BLaER1 (cell line): Measurements from ENCODE around the gene CD180.

Source experiments
- H3K27ac ChIP-seq: shearing (Covaris generic); formaldehyde crosslinking; 2 replicates; pipeline ENCODE4 v1.8.1; 2022
- H3K27me3 ChIP-seq: shearing (Covaris generic); formaldehyde crosslinking; 2 replicates; pipeline ENCODE4 v1.8.1; 2022
- H3K36me3 ChIP-seq: shearing (Covaris generic); formaldehyde crosslinking; 2 replicates; pipeline ENCODE4 v1.8.1; 2022
- H3K4me1 ChIP-seq: shearing (Covaris generic); formaldehyde crosslinking; 2 replicates; pipeline ENCODE4 v1.8.1; 2022
- H3K4me2 ChIP-seq: shearing (Covaris generic); formaldehyde crosslinking; 2 replicates; pipeline ENCODE4 v1.8.1; 2022
- H3K4me3 ChIP-seq: shearing (Covaris generic); formaldehyde crosslinking; 2 replicates; pipeline ENCODE4 v1.8.1; 2022
- H3K9ac ChIP-seq: shearing (Covaris generic); formaldehyde crosslinking; 2 replicates; pipeline ENCODE4 v1.8.1; 2022
- H3K9me3 ChIP-seq: shearing (Covaris generic); formaldehyde crosslinking; 2 replicates; pipeline ENCODE4 v1.8.1; 2022
- H4K20me1 ChIP-seq: shearing (Covaris generic); formaldehyde crosslinking; 2 replicates; pipeline ENCODE4 v1.8.1; 2022
- Cebpa-rat ChIP-seq: shearing (Covaris generic); IDR thresholded peaks from 2 replicates; pipeline ENCODE4 v1.8.1; 2022

CD180 gene

DNA sequence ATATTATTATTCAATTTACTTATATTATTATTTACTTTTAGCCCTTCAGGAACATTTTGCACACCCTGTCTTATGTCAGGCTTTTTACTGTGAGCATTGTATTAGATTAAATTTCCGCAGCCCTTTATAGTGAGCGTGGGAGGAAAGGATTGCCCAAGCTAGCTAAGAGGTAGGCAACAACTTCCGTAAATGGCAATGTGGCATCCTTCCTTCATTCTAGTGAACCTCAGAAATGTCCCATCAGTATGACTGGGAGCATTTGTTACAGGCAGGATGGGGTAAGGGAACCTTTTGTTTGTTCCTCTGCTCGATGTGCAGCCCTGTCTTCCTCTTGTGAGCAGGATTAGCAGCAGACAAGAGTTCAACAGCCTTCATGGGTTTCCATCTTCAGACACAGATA is 6.2 kb upstream of the CD180 start:
- peak overlapping the region; percentile 66; the same call in 1 of the 2 replicates for H3K4me2 ChIP-seq
- no peak overlapping the region for H3K4me3 ChIP-seq
- no peaks in the 10 kb centered on the region for H3K9me3 ChIP-seq
- no peaks in the 10 kb centered on the region for H3K27me3 ChIP-seq
- H3K27ac ChIP-seq: 0 out of 2 replicates have a peak overlapping the region, but pooled peaks have one; percentile 1
- H3K4me1 ChIP-seq: peaks cover 84% of the 10 kb centered on the region
- H3K9ac ChIP-seq: no peak overlapping the region
- TF ChIP-seq Cebpa-rat: no peak
- H3K36me3 ChIP-seq: no peaks in the 10 kb centered on the region
- H4K20me1 ChIP-seq: no peaks in the 10 kb centered on the region

GRCh38 chr5:67201897-67202549 is 5.4 kb upstream of the CD180 start:
- no peaks in the 10 kb centered on the region for H3K27me3 ChIP-seq
- no peak overlapping the region for H3K4me2 ChIP-seq
- peaks cover 84% of the 10 kb centered on the region for H3K4me1 ChIP-seq
- H4K20me1 ChIP-seq: no peaks in the 10 kb centered on the region
- no peak overlapping the region for H3K9ac ChIP-seq
- no peak overlapping the region for H3K4me3 ChIP-seq
- TF ChIP-seq Cebpa-rat: no peak
- no peak overlapping the region for H3K27ac ChIP-seq
- no peaks in the 10 kb centered on the region for H3K36me3 ChIP-seq
- H3K9me3 ChIP-seq: no peaks in the 10 kb centered on the region

GRCh38 chr5:67200809-67201562 is 4.4 kb upstream of the CD180 start:
- Histone ChIP-seq H3K36me3 (no peaks in the 10 kb centered on the region), H3K9me3 (no peaks in the 10 kb centered on the region), H3K9ac (no peak overlapping the region), H3K27me3 (no peaks in the 10 kb centered on the region), H3K4me3 (no peak overlapping the region), H4K20me1 (no peaks in the 10 kb centered on the region), H3K27ac (no peak overlapping the region), H3K4me2 (0 out of 2 replicates have a peak overlapping the region, but pooled peaks have one; percentile 65), H3K4me1 (peaks cover 84% of the 10 kb centered on the region)
- TF ChIP-seq Cebpa-rat: no peak

DNA sequence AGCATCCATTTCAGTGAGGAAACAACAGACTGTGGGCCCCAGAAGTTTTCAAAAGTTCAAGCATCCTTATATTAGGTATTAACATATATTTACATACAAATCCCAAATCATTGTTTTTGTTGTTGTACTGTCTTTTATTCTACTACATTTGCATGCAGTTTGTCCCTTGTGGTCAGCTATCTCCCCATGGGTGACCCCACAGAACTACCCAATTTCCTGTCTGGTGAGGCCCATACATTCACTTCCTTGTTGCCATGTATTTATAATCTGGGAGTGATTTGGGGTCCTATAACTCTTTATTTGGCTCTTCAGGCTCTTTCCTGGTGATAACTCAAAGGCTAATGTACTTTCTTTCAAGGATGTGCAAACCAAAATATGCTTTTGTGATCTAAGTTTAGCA is 3.3 kb upstream of the CD180 start:
- Histone ChIP-seq H3K4me1 (peaks cover 84% of the 10 kb centered on the region), H3K4me2 (peak overlapping the region; percentile 65), H3K27ac (peak overlapping the region; percentile 41; the same call in 1 of the 2 replicates), H4K20me1 (no peaks in the 10 kb centered on the region), H3K27me3 (no peaks in the 10 kb centered on the region), H3K36me3 (no peaks in the 10 kb centered on the region), H3K4me3 (no peak overlapping the region), H3K9me3 (no peaks in the 10 kb centered on the region), H3K9ac (no peak overlapping the region)
- TF ChIP-seq Cebpa-rat: no peak

DNA sequence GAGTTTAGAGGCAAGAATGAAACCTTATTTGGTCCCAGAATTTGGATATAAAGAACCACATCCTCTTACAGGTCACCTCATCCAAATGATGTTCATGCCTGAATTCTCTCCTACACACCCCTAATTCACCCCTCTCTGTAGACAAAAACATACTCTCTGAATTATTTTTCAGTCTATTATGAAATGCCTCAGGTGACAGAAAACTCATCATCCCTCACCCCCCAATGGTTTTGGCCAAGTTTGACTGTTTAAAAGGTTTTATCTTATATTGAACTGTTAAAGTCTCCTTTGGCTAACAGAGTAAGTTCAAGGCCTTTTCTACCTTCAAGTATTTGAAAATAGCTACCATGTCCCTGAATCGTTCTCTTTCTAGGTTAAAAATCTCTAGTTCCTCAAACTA is 2.3 kb upstream of the CD180 start:
- Histone ChIP-seq H3K9me3 (no peaks in the 10 kb centered on the region), H3K36me3 (no peaks in the 10 kb centered on the region), H3K4me1 (peaks cover 84% of the 10 kb centered on the region), H3K4me3 (no peak overlapping the region), H4K20me1 (no peaks in the 10 kb centered on the region), H3K27me3 (no peaks in the 10 kb centered on the region), H3K4me2 (peak overlapping the region; percentile 65), H3K9ac (no peak overlapping the region), H3K27ac (no peak overlapping the region)
- no peak for TF ChIP-seq Cebpa-rat

- Histone ChIP-seq H3K27me3 (no peaks in the 10 kb centered on the region), H3K4me3 (no peak overlapping the region), H3K36me3 (peaks cover 1% of the 10 kb centered on the region; the same call in 1 of the 2 replicates), H3K27ac (peak overlapping the region; percentile 68), H3K9me3 (peaks cover under 1% of the 10 kb centered on the region; the same call in 1 of the 2 replicates), H3K4me2 (peak overlapping the region; percentile 87), H4K20me1 (no peaks in the 10 kb centered on the region), H3K4me1 (peaks cover 84% of the 10 kb centered on the region), H3K9ac (no peak overlapping the region)
- no peak for TF ChIP-seq Cebpa-rat
Measured at GRCh38 chr5:67197536-67197935, 937 bp upstream of the CD180 start.

- Histone ChIP-seq H3K36me3 (peaks cover 7% of the 10 kb centered on the region; the same call in 1 of the 2 replicates), H4K20me1 (no peaks in the 10 kb centered on the region; the same call in 1 of the 2 replicates), H3K4me3 (peak overlapping the region; percentile 60), H3K4me2 (peak overlapping the region; percentile 87), H3K27ac (peak overlapping the region; percentile 68), H3K9ac (peak overlapping the region; percentile 59), H3K4me1 (peaks cover 77% of the 10 kb centered on the region), H3K27me3 (no peaks in the 10 kb centered on the region), H3K9me3 (peaks cover 5% of the 10 kb centered on the region; the same call in 1 of the 2 replicates)
- no peak for TF ChIP-seq Cebpa-rat
Measured at GRCh38 chr5:67195406-67196275, 958 bp downstream of the CD180 start.

DNA sequence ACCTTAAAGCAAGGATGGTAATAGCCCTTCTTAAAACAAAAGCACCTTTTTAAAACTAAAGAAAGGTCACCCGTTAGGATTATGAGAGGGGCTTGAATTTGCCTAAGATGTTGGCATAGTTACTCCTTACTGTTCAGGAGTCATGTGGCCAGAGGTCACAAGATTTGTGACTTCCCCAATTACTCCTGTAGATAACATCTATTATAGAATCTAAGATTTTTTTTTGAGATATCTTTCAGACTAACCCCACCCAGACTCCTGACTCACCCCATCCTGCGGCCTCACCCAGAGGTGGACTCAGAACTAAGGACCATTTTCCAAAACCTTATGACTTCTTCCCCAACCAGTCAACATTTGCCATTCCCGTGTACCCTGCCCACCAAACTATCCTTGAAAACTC is 2.4 kb downstream of the CD180 start:
- no peak for TF ChIP-seq Cebpa-rat
- no peak overlapping the region for H3K9ac ChIP-seq
- no peak overlapping the region; the same call in 1 of the 2 replicates for H3K27ac ChIP-seq
- H4K20me1 ChIP-seq: no peaks in the 10 kb centered on the region; the same call in 1 of the 2 replicates
- peak overlapping the region; percentile 60; the same call in 1 of the 2 replicates for H3K4me3 ChIP-seq
- peaks cover 62% of the 10 kb centered on the region for H3K4me1 ChIP-seq
- no peaks in the 10 kb centered on the region for H3K27me3 ChIP-seq
- peaks cover 13% of the 10 kb centered on the region; the same call in 1 of the 2 replicates for H3K36me3 ChIP-seq
- H3K4me2 ChIP-seq: peak overlapping the region; percentile 87
- peaks cover 5% of the 10 kb centered on the region; the same call in 1 of the 2 replicates for H3K9me3 ChIP-seq

DNA sequence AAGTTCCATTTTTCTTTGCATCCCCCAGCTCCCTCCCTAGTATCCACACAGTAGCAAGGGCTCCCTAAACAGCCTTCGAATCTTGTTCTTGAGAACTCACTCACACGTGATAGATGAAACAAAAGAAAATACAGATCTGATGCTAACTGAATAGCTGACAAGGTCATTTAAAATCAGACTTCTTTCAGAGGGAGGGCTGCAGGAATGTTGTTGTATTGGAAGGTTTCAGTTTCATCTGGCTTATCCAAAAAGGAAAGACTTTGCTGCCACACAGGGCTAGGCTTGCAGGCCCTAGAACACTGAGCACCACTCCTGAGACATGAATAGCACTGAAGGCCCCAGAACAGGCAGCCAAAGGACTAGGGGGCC is 3.2 kb downstream of the CD180 start:
- H3K27me3 ChIP-seq: no peaks in the 10 kb centered on the region
- H3K9ac ChIP-seq: no peak overlapping the region
- peaks cover 56% of the 10 kb centered on the region for H3K4me1 ChIP-seq
- no peak overlapping the region for H3K4me3 ChIP-seq
- peak overlapping the region; percentile 87 for H3K4me2 ChIP-seq
- H3K9me3 ChIP-seq: peaks cover 5% of the 10 kb centered on the region; the same call in 1 of the 2 replicates
- peaks cover 13% of the 10 kb centered on the region; the same call in 1 of the 2 replicates for H3K36me3 ChIP-seq
- no peaks in the 10 kb centered on the region; the same call in 1 of the 2 replicates for H4K20me1 ChIP-seq
- H3K27ac ChIP-seq: no peak overlapping the region
- TF ChIP-seq Cebpa-rat: no peak
